Vagina (tissue), 2 donors: ENCODE data around the gene PPP1R2B.

Experiments
- CTCF ChIP-seq, 3 experiments: fragments of 450-650 bp in 2 of 3; fragments of 200-600 bp in 1 of 3; sonication (generic) in 1 of 3; IDR thresholded peaks; one replicate each; pipeline ENCODE4 v1.5.1; 2017 to 2019; ENCODE audit warnings: antibody characterized with exemption in 3 of 3, mild to moderate bottlenecking in 2 of 3, moderate library complexity in 2 of 3
- POLR2A ChIP-seq, 2 donors: fragments of 450-650 bp; IDR thresholded peaks; one replicate each; pipeline ENCODE4 v1.6.1; 2017; ENCODE audit warnings: antibody characterized with exemption in 2 of 2, mild to moderate bottlenecking in 2 of 2, moderate library complexity in 2 of 2
- POLR2AphosphoS5 ChIP-seq, 2 donors: sonication (generic); formaldehyde crosslinking; IDR thresholded peaks; one replicate each; pipeline ENCODE4 v1.9.0; 2017; ENCODE audit warnings: antibody characterized with exemption in 2 of 2, mild to moderate bottlenecking in 2 of 2, low read depth in 1 of 2; ENCODE audit not compliant: insufficient read depth in 1 of 2

GRCh38 chr5:156841737-156842136, 8.4 kb upstream of the PPP1R2B start:
- TF ChIP-seq CTCF (IDR thresholded peaks at IDR 0.05) (no peak), POLR2A (IDR thresholded peaks at IDR 0.05) (no peak), POLR2AphosphoS5 (IDR thresholded peaks at IDR 0.05; ENCODE audit: insufficient read depth in 1 of 2, low read depth in 1 of 2) (no peak)
